SU-DHL-6 (cell line): ENCODE measurements around the gene RNF212B.

Experiments used
- EZH2phosphoT487 ChIP-seq: fragments of 200-600 bp; sonication (generic), shearing (Covaris generic); conservative IDR thresholded peaks from 2 replicates; pipeline ENCODE4 v1.6.1; 2018; ENCODE audit warnings: mild to moderate bottlenecking, antibody characterized with exemption, low read length, moderate library complexity, mixed read lengths
- TF ChIP-seq, protein P1 (sequence below): fragments of 200-600 bp; sonication (generic); IDR thresholded peaks from one replicate; pipeline ENCODE4 v1.5.1; 2017; ENCODE audit warnings: antibody characterized with exemption, mild to moderate bottlenecking, low read length, moderate library complexity; ENCODE audit not compliant: insufficient read depth, poor library complexity, severe bottlenecking

GRCh38 chr14:23301288-23301968 lies 63.7 kb downstream of the RNF212B start:
- TF ChIP-seq, protein P1, sequence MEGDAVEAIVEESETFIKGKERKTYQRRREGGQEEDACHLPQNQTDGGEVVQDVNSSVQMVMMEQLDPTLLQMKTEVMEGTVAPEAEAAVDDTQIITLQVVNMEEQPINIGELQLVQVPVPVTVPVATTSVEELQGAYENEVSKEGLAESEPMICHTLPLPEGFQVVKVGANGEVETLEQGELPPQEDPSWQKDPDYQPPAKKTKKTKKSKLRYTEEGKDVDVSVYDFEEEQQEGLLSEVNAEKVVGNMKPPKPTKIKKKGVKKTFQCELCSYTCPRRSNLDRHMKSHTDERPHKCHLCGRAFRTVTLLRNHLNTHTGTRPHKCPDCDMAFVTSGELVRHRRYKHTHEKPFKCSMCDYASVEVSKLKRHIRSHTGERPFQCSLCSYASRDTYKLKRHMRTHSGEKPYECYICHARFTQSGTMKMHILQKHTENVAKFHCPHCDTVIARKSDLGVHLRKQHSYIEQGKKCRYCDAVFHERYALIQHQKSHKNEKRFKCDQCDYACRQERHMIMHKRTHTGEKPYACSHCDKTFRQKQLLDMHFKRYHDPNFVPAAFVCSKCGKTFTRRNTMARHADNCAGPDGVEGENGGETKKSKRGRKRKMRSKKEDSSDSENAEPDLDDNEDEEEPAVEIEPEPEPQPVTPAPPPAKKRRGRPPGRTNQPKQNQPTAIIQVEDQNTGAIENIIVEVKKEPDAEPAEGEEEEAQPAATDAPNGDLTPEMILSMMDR, result peak; percentile 67
- TF ChIP-seq EZH2phosphoT487, result no peak
